Chondrocyte (in vitro differentiated cells): ENCODE data around the gene GABBR1. TPM values are rescaled to one million over a fixed set of nuclear protein-coding genes. Genes with fewer than 3 reads are reported as not detected.

Experiments used
- DNase-seq: peaks from one replicate; pipeline ENCODE4 v3.0.0; 2021; ENCODE audit warnings: mixed read lengths, low spot score
- H3K27ac Mint-ChIP-seq: one replicate; pipeline ENCODE4 v1.8.0; 2021; ENCODE audit warnings: mild to moderate bottlenecking, moderate library complexity, mixed read lengths; ENCODE audit not compliant: unreplicated experiment
- H3K27me3 Mint-ChIP-seq: 2 replicates; pipeline ENCODE4 v1.8.0; 2021; ENCODE audit warnings: low read depth, mixed read lengths
- H3K36me3 Mint-ChIP-seq: 2 replicates; pipeline ENCODE4 v1.8.0; 2021; ENCODE audit warnings: low read depth, mixed read lengths
- H3K4me1 Mint-ChIP-seq: 2 replicates; pipeline ENCODE4 v1.8.0; 2021; ENCODE audit warnings: low read depth, mild to moderate bottlenecking, mixed read lengths
- H3K4me3 Mint-ChIP-seq: one replicate; pipeline ENCODE4 v1.8.0; 2021; ENCODE audit warnings: mild to moderate bottlenecking, moderate library complexity, mixed read lengths; ENCODE audit not compliant: unreplicated experiment
- H3K9me3 Mint-ChIP-seq: 2 replicates; pipeline ENCODE4 v1.8.0; 2021; ENCODE audit warnings: low read depth, mixed read lengths
- CTCF ChIP-seq: fragments of 200-600 bp; sonication (generic); IDR thresholded peaks from 2 replicates; pipeline ENCODE4 v1.5.0; 2021; ENCODE audit warnings: antibody characterized with exemption, mild to moderate bottlenecking, moderate library complexity
- total RNA-seq: library from RNA; stranded (reverse); gene quantifications from 3 replicates; pipeline ENCODE4 v1.2.1, GENCODE V29; 2021

Gene GABBR1
- total RNA-seq, 1 donor from 2014 or later: 50.7 TPM

GRCh38 chr6:29625337-29625930 lies 7.5 kb downstream of the GABBR1 start:
- no peak for TF ChIP-seq CTCF
- DNase-seq: no peak
- Mint-ChIP-seq H3K4me1 (peaks cover 47% of the 10 kb centered on the region), H3K9me3 (no peaks in the 10 kb centered on the region), H3K27ac (no peak overlapping the region), H3K36me3 (peaks cover 25% of the 10 kb centered on the region), H3K27me3 (no peaks in the 10 kb centered on the region), H3K4me3 (no peak overlapping the region)

DNA sequence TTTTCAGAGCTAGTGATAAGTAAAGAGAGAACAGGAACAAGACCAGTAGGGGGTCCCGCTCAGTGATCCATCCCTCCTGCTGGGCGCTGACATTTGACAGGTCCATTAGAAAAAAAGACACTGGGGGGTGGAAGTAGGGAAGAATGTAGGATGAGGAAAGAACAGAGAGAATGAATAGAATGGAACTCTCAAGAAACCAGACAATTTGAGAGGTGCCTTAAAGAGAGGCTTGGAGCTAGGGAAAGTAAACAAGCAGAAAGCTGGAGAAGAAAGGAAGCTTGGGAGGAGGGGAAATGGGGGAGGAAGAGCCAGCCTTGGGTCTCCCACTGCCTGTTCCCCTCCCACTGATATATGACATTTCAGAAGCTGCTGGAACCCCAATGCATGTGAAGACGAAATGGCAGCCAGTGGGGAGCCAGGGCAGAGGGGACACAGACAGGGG lies 8.4 kb downstream of the GABBR1 start:
- no peak for DNase-seq
- H3K4me1 Mint-ChIP-seq: peaks cover 38% of the 10 kb centered on the region
- H3K27ac Mint-ChIP-seq: no peak overlapping the region
- no peak for TF ChIP-seq CTCF
- no peak overlapping the region for H3K4me3 Mint-ChIP-seq
- H3K9me3 Mint-ChIP-seq: no peaks in the 10 kb centered on the region
- H3K27me3 Mint-ChIP-seq: no peaks in the 10 kb centered on the region
- H3K36me3 Mint-ChIP-seq: peaks cover 31% of the 10 kb centered on the region

GRCh38 chr6:29620630-29621029 lies 12.4 kb downstream of the GABBR1 start:
- no peak for DNase-seq
- H3K4me1 Mint-ChIP-seq: peaks cover 11% of the 10 kb centered on the region
- no peak overlapping the region for H3K27ac Mint-ChIP-seq
- TF ChIP-seq CTCF: no peak
- H3K27me3 Mint-ChIP-seq: no peaks in the 10 kb centered on the region
- no peak overlapping the region for H3K4me3 Mint-ChIP-seq
- H3K9me3 Mint-ChIP-seq: no peaks in the 10 kb centered on the region
- peaks cover 39% of the 10 kb centered on the region for H3K36me3 Mint-ChIP-seq

- H3K27me3 Mint-ChIP-seq: no peaks in the 10 kb centered on the region
- H3K9me3 Mint-ChIP-seq: no peaks in the 10 kb centered on the region
- no peak overlapping the region for H3K27ac Mint-ChIP-seq
- peaks cover 40% of the 10 kb centered on the region for H3K36me3 Mint-ChIP-seq
- peaks cover 3% of the 10 kb centered on the region for H3K4me1 Mint-ChIP-seq
- no peak for TF ChIP-seq CTCF
- no peak overlapping the region for H3K4me3 Mint-ChIP-seq
- no peak for DNase-seq
Observed at GRCh38 chr6:29619578-29620160, 13.3 kb downstream of the GABBR1 start.

- peak; percentile 31 for TF ChIP-seq CTCF
- no peak for DNase-seq
- Mint-ChIP-seq H3K27ac (no peak overlapping the region), H3K9me3 (no peaks in the 10 kb centered on the region), H3K4me3 (no peak overlapping the region), H3K27me3 (no peaks in the 10 kb centered on the region), H3K36me3 (peaks cover 46% of the 10 kb centered on the region), H3K4me1 (no peaks in the 10 kb centered on the region)
Observed at GRCh38 chr6:29617782-29618554, 15.0 kb downstream of the GABBR1 start.
